C4-2B (cell line): ENCODE results near the gene UBXN6.

Experiments used
- CTCF ChIP-seq: fragments of 450-650 bp; conservative IDR thresholded peaks from 2 replicates; pipeline ENCODE4 v1.5.1; 2017; ENCODE audit warnings: mild to moderate bottlenecking
- ZFX ChIP-seq: fragments of 450-650 bp; IDR thresholded peaks from 2 replicates; pipeline ENCODE4 v1.6.1; 2017

GRCh38 chr19:4415352-4415751 is 42.2 kb downstream of the UBXN6 start:
- no peak for TF ChIP-seq CTCF
- TF ChIP-seq ZFX, result no peak
